ENCODE results near the gene TFIP11. TPM values are rescaled to one million over a fixed set of nuclear protein-coding genes. Genes with fewer than 3 reads are reported as not detected.

TFIP11 gene
- total and polyA plus RNA-seq, 2 of the 13 experiments (the other 11 are each of a cell fraction or from before 2014, with no cell fraction given) = 15.4 to 22.8 TPM

- H3K4me2 ChIP-seq (ENCODE audit: low read depth, low read length) = no peak overlapping the region
- intact Hi-C loops (cut with micrococcal nuclease; ENCODE audit: unreplicated experiment) (no loop called here), in situ Hi-C loops (cut with HindIII; ENCODE audit: extremely low pct_ligation_motif_present, low pct_unique_long_range_greater_than_20kb) (no loop called here)
- no peaks in the 10 kb centered on the region for H3K9me3 ChIP-seq (ENCODE audit: low read length)
- no peak overlapping the region for H3K4me3 ChIP-seq (replicated peaks in 1 of 3; ENCODE audit: insufficient read depth in 1 of 3, low read depth in 2 of 3, low read length in 3 of 3)
- DNase-seq (ENCODE audit: low spot score) = no peak
- BruUV-seq (replicated peaks) = no TSS peak
- ChIA-PET CTCF (ENCODE audit: low intra/inter-chr PET ratio, low total read pairs) (no interaction called here), POLR2A (no interaction called here)
- H3K4me1 ChIP-seq (ENCODE audit: insufficient read depth, low read length) = peaks cover 7% of the 10 kb centered on the region
- no peak for ATAC-seq
- H2AFZ ChIP-seq (ENCODE audit: low read length) = no peak overlapping the region
- H3K27me3 ChIP-seq (ENCODE audit: control insufficient read depth in 1 of 2, insufficient read depth in 2 of 2, low read length in 2 of 2) = no peaks in the 10 kb centered on the region
- H3K9ac ChIP-seq (ENCODE audit: insufficient read depth, low read depth, low read length) = no peak overlapping the region
- no peak for FAIRE-seq
- no peaks in the 10 kb centered on the region for H3K79me2 ChIP-seq (ENCODE audit: insufficient read depth, low read length)
- no peaks in the 10 kb centered on the region for H3K36me3 ChIP-seq (replicated peaks in 1 of 2; ENCODE audit: control insufficient read depth in 1 of 2, insufficient read depth in 2 of 2, low read length in 2 of 2)
- WGBS (ENCODE audit: low lambda C conversion rate) = 94% methylated on average over 10 of the region's 11 CpGs
- no peak overlapping the region for H3K27ac ChIP-seq (ENCODE audit: extremely low read length, insufficient read depth, low read length)
- H4K20me1 ChIP-seq (ENCODE audit: insufficient read depth, low read length) = no peaks in the 10 kb centered on the region
- TF ChIP-seq ZNF432 (CRISPR knock-in tag; IDR thresholded peaks at IDR 0.05; ENCODE audit: borderline replicate concordance) (no peak), GMEB1 (CRISPR knock-in tag; IDR thresholded peaks at IDR 0.05; ENCODE audit: borderline replicate concordance) (no peak), IRF9 (CRISPR knock-in tag; IDR thresholded peaks at IDR 0.05; ENCODE audit: borderline replicate concordance) (no peak), ZNF543 (CRISPR knock-in tag; IDR thresholded peaks at IDR 0.05) (no peak), KAT7 (CRISPR knock-in tag; IDR thresholded peaks at IDR 0.05; ENCODE audit: borderline replicate concordance) (no peak), ZNF784 (CRISPR knock-in tag; IDR thresholded peaks at IDR 0.05; ENCODE audit: borderline replicate concordance) (no peak), E2F1 (CRISPR knock-in tag; IDR thresholded peaks at IDR 0.05) (no peak), MBD4 (IDR thresholded peaks at IDR 0.05; ENCODE audit: borderline replicate concordance, low read length) (no peak), ZNF747 (CRISPR knock-in tag; IDR thresholded peaks at IDR 0.05; ENCODE audit: borderline replicate concordance) (no peak), MEIS1 (CRISPR knock-in tag; IDR thresholded peaks at IDR 0.05; ENCODE audit: borderline replicate concordance) (no peak), TBP (CRISPR knock-in tag; IDR thresholded peaks at IDR 0.05) (no peak), ZBTB4 (CRISPR knock-in tag; IDR thresholded peaks at IDR 0.05; ENCODE audit: borderline replicate concordance) (no peak), TIGD3 (CRISPR knock-in tag; IDR thresholded peaks at IDR 0.05; ENCODE audit: borderline replicate concordance) (no peak), REL (CRISPR knock-in tag; conservative IDR thresholded peaks at IDR 0.05) (no peak)
These were observed 43.2 kb upstream of the TFIP11 start for GRCh38 chr22:26555478-26555877.

Measured in HepG2 (cell line).